NCI-H748 treated with DMSO at 0.1 percent for 48 hours (cell line): ENCODE results near the gene EXOSC10.
"Not testable (repeated sequence)": the region's sequence is repeated elsewhere in the genome, so short reads cannot be mapped to it uniquely, and the experiment has no call there.

Source experiments
- DNase-seq: peaks from one replicate; lab custom pipeline; 2025; lab: John Stamatoyannopoulos, UW

The EXOSC10 gene

DNA sequence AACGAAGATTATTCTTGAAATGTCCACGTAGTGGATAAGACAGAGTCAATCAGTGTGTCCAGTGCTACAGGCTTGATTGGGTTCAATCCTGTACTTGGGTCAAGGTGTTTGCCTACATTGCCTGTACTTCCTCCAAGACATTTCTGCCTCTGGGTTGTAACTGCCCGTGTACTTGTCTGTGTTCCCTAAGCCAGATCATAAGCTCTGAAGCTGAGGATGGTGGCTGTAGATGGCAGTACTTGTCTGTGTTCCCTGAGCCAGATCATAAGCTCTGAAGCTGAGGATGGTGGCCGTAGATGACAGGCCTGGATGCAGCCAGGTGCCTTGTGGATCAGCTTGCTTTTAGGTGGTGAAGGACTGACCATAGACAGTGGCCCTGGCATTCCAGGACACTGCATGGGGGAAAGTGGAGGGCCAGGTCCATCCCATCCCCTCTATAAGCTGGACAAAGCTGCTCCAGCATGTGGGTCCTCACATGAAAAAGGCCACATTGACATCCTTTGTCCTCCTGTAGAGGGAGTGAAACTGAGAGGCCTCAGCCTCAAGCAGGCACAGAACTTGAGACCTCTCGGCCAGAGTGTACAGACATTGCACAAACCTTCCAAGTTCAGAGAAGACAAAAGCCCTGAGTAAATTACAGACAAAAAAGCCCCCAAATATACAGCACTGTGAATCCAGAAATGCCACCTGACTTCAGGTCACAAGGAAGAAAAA is 37.9 kb downstream of the EXOSC10 start:
- DNase-seq = no peak

DNA sequence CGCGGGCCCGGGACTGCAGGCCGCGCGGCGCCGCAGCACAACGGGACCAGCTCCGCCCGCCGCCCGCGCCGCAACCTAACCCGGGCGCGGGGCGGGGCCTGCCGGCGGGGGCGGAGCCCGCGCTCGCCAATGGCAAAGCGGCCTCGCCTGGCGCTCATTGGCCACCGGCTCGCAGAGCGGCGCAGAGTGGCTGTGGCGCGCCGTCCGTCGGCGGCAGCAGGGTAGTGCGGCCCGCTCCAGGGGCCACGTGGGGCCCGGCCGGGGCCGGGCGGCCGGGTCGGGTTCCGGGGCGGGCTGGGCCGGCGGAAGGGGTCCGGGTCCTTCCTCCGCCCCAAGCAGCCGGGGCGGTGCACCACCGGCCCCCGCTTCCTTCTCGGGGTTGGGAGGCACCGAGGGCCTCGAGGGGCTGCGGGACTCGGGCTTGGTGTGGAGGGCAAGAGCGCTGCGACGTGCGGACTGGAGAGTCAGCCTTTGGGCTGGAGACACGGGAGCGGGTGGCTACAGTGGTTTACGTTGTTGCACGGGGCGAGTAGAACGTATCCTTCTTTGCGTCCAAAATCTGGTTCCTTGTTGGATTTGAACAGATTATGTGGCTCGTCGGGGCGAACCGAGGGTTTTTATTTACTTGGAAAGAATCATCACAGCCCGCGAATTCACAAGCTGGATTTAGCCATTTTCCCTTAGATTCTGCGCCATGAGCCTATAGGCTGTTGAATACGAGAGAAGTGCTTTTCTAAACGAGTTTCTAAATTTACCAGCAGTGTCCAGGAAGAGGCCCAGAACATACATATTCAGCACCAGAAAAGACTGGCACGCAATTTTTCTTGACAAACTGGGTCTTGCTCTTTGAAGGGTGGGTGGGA is 39.5 kb downstream of the EXOSC10 start, which contains the start of gene SRM:
TSS of gene SRM (minus strand) at position 51 of the 863 bp plus-strand sequence. CDS start 75 bp downstream, outside the sequence.
- DNase-seq = peak; percentile 55

DNA sequence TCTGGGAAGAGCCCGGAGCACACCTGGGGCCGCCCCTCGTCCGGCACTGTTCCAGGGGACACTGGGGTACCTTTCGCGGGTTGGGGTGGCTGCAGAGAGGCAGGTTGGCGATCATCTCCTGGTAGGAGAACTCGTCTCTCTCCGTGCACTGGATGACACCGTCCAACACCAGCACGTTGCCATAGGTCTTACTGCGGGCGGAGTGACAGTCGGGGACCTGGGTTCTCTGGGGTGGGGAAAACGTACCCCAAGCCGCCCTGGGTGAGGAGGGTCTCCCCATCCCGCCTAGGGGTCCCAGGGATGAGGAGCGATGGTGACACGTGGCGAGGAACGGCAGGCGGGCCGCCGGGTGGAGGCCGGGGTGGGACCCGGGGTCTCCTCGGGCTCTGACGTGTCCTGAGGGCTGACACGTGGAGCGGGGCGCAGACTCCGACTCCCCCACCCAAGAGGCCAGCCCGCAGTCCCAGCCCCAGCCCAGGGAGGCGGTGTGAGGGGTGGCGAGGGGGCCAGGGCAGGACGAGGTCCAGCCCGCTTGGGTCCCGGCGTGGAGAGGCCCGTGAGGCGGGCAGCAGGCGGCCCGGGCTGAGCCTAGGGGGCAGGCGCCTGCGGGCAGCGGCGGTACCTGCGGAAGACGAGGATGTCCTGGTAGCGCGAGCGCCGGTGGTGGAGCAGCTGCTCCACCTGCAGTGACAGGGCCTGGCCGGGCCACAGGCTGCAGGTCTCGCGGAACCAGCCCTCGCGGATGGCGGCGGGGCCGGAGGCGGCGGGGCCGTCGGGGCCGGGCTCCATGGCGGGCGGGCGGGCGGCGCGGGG is 40.3 kb downstream of the EXOSC10 start:
- no peak for DNase-seq

DNA sequence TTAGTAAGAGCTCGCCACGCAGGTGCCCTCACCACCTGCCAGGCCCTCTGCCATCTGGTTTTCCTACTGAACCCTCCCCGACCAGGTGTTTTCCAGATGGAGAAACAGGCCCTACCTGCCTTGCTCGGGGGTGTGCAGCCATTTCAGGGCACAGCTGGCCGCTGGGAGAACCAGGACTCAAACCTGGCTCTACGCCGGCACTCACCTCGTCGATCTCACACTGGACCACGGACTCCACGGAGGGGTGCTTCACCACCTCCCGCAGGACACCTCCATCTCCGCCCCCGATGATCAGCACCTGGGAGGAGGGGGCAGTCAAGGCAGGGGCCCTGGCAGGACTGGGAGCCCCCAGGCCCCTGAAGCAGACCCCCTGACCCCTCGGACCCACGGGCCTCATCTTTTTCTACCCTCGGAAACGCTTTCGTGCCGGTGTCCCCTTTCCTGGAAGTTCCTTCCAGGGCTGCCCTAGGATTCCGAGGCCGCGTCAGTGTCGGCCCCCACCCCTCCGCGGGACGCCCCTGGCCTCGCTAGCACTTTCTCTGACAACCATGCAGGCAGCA is 41.0 kb downstream of the EXOSC10 start:
- DNase-seq = no peak

DNA sequence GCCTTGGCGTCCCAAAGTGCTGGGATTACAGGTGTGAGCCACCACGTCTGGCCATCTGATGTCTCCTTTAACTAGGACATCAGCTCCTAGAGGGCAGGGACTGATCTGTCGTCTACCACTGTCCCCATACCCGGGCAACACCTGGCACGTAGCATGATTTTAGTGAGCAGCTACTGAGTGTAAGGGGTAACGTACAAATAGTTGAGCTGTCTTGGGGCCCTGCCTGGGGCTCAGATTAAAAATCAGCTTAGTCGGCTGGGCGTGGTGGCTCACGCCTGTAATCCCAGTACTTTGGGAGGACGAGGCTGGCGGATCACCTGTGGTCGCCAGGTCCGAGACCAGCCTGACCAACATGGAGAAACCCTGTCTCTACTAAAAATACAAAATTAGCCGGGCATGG is 41.6 kb downstream of the EXOSC10 start:
- no peak for DNase-seq

DNA sequence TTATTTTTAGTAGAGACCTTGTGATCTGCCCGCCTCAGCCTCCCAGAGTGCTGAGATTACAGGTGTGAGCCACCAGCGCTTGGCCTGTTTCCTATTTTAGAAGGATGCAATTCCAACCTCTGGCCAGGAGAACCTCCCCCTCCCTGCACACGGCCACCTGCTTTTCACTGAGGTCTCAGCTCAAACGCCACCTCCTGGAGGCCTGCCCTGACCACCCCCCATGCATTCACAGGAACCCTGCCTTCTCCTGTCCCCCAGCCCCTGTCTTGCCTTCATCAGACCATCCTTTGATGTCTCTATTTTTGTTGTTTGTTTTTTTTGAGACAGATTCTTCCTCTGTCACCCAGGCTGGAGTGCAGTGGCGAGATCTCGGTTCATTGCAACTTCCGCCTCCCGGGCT is 42.2 kb downstream of the EXOSC10 start:
- no peak for DNase-seq

DNA sequence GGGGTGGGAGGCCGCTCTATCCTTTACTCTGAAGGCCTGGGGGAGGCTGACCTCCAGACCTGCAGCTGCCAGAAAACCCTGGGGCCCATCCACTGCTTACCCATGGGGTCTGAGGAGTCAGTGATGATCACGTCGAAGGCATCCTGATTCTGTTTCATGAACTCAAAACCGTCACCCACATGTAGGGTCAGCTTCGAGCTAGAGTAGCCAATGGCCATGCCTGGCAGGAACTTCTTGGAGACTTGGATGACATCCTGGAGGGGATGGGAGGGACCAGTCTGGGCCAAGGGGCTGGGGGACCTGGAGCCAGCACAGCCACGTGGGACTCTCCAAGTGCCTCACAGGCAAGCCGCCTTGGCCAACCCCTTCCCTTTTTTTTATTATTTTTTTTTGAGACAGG is 43.2 kb downstream of the EXOSC10 start:
- DNase-seq = no peak

DNA sequence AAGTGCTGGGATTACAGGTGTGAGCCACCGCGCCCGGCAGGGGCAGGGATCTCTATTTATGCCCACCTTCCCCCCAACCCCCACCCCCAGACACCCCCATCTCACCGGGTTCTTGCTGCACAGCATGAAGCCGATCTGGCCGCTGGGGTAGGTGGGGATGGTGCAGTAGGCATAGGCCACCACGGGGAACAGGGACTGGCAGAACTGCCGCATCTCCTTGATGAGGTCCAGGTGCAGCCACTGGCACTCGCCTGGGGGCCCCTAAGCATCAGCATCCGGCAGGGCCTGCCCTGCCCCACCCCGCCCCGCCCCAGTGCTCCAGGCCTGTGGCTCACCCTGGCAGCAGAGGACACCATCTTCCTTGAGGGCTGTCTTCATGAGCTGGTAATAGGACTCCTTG is 44.0 kb downstream of the EXOSC10 start:
- no peak for DNase-seq

DNA sequence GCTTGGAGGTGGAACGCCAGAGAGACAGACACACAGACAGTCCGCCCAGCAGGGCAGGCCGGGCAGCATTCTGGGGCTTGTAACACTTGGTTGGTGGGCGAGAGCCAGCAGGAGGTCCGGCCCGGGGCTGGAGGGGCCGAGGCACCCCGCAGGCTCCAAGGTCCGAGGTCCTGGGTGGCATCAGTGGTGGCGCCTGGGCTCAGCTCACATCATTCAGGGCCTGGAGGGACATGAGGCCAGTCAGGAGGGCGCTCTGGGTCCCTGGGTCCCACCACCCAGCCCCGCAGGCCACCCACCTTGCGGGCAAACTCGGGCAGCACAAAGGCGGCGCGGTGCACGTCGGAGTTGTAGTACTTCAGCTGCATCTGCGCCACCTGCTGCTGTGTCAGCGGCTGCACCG is 45.0 kb downstream of the EXOSC10 start:
- no peak for DNase-seq

DNA sequence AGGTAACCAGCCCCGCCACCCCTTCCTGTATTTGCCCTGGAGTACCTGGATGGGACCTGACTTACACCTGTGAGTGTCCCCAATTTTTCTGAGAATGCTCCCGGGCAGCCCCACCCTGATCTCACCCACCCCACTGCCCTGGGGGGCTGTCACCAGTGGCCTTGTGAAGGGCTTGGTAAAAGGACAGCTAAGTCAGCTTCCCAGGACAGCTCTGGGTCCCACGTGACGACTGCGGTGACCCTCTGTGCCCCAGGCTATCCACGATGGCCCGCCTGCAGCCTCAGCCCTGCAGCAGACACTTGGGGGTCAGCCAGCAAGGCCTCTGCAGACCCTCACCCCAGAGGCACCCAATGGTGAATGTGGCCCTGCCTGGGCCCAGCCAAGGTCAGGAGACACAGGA is 45.5 kb downstream of the EXOSC10 start:
- DNase-seq = no peak

DNA sequence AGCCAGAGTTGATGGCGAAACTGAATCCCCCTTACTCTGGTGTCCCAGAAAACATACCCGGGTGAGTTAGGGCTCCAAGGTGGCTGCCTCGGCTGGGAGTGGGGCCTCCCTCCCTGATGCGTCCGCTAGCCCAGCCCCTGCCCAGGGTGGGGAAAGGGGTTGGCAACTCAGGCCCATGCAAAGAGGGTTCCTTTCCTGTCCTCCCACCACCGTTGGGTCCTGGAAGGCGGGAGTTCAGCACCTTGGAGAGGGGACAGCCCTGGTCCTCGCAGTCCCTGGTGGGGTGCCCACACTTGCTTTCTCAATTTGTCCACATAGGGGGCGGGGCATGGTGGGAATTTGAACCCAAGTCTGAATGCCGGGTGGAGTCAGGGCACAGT is 45.9 kb downstream of the EXOSC10 start:
- DNase-seq = no peak

DNA sequence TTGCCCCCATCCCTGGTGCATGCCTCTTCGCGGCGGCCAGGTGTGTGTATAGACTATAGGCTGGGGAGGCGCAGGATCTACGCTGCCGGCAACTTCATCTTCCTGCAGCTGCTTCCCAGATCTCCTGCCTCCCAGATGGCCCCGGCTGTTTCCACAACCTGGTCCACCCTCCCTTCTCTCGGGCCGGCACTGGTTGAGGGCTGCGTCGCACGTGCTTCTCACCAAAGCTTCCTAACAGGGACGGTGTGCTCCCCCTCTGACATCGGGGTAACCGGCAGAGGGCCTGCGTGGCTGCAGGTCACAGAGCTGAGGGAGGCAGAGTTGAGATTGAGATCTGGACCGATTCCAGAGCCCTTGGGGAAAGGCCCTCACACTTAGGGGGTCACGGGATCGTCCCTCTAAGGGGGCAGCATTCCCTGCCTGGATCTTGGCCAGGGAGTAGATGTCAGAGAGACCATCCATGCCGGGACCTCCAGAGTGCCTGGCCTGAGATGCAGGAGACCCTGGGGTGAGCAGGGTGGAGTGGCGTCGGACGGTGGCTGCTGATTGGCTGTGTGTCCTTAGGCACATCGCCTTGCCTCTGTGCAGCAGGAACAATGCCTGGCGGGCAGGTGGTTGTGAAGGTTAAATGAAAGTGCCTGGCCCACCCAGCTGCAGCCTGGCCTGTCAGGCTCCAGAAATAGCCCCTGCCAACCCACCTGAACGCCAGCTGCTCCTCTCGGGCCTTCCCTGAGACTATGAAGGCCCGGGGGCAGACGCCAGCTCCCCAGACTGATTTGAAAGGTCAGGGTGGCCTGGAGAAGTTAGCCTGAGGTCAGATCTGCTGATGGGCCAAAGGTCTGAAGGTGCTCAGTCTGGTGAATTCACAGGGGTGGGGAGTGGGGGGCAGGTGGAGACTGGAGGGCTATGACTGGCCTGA is 46.6 kb downstream of the EXOSC10 start:
- DNase-seq = no peak

DNA sequence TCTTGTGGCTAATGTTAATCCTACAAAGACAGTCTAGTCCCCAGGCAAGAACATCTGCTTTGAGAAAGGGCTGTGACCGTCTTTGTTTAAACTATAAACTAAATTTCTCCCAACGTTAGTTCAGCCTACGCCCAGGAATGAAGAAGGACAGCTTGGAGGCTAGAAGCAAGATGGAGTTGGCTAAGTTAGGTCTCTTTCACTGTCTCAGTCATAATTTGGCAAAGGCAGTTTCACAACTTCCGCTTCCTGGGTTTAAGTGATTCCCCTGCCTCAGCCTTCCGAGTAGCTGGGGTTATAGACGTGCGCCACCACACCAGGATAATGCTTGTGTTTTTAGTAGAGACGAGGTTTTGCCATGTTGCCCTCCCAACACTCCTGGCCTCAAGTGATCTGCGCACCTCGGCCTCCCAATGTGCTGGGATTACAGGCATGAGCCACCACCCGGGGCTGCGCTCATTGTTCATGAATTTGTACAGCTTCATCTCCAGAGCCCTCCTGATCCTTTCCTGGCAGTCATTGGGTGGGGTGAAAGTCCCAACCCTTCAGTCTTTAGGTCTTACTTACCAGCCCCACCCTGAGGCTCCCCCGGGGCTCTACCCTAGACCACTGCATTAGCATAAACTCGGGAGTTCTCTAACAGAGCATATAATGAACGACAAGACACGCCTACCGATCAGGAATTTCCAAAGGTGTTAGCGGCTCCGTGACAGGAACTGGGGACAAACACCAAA is 47.7 kb downstream of the EXOSC10 start:
- no peak for DNase-seq

DNA sequence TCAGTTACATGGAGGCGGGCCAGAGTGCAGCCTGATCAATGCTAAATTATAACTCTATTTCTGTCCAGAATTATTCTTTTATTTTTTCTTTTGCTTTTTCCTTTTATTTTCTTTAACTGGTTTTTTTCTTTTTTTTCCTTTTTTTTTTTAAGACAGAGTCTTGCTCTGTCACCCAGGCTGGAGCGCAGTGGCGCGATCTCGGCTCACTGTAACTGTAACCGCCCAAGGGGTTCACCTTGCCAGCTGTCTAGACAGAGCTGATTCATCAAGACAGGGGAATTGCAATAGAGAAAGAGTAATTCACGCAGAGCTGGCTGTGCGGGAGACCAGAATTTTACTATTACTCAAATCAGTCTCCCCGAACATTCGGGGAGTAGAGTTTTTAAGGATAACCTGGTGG is 48.5 kb downstream of the EXOSC10 start:
- not testable (repeated sequence) for DNase-seq

DNA sequence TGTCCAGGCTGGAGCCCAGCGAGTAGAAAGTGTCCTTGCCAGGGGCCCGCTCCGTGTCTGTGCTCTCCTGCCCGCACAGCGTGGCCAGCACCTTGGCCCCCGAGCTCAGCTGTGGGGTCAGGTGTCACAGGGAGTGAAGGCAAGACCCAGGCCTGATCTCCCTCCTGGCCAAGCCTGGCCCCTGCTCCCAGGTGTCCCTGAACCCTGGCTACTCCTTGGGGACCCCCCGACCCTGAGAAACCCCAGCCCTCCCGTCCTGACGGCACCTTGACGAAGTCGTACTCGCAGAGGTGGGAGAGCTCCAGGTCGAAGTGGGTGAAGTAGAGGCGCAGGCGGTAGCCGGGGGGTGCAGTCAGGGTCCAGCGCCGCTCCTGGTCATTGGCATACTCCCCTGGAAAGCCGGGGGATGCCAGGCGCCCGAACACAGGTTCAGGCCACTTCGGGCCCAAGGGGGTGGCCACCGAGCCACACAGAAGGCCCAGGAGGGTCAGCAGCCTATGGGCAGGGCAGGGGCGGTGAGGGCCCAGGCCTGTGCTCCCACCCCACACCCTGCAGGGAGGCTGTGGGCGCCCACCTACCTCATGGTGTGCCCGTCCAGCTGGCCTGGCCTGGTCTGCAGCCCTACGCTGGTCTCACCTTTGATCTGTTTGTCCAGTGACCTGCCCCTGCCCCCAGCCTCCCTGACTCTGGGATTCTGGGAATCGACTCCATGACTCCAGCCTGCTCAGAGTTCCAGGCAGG is 52.9 kb downstream of the EXOSC10 start, which contains the start of gene MASP2:
TSS of gene MASP2 (minus strand) at position 615 of the 741 bp plus-strand sequence. CDS start at position 583, 32 bp downstream.
- no peak for DNase-seq

DNA sequence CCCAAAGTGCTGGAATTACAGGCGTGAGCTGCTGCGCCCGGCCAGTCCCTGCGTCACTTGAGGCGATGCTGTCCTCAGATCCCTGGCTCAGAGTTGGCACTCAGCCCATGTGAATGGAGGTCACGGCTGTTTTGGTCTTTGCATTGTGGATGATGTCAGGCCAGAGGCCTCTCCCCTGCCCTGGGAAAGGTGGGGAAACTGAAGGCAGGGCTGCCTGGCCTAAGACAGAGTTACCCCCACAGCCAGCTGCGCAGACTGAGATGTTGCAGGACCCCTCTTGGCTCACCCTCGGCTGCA is 53.5 kb downstream of the EXOSC10 start:
- no peak for DNase-seq

DNA sequence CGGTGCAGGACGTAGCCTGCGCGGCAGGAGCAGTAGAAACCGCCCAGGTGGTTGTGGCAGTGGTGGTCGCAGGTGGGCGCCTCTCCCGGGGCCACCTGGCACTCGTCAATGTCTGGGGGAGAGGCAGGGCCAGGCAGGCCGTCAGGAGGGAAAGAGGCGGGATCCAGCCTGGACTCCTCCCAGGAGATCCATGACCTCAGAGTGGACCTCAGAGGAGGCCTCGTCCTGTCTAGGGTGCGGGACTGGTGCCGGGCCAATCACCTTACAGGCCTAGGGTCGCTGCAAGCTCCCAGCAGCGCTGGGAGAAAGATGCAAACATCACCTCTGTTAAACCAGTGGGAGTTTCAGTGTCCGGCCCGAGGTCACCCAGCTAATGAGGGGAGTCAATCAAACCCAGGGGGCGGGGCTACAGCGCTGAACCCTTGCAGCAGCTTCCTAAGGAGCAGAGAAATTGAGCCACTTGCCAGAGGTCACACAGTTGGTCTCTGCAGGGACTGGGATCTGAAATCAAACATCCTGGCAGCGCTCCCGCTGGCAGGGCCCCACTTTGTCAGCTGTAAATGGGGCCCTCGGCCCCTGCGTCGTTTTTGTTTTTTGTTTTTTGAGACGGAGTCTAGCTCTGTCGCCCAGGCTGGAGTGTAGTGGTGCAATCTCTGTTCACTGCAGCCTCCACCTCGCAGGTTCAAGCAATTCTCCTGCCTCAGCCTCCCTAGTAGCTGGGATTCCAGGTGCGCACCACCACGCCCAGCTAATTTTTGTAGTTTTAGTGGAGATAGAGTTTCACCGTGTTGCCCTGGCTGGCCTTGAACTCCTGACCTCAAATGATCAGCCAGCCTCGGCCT is 54.0 kb downstream of the EXOSC10 start:
- DNase-seq = no peak

DNA sequence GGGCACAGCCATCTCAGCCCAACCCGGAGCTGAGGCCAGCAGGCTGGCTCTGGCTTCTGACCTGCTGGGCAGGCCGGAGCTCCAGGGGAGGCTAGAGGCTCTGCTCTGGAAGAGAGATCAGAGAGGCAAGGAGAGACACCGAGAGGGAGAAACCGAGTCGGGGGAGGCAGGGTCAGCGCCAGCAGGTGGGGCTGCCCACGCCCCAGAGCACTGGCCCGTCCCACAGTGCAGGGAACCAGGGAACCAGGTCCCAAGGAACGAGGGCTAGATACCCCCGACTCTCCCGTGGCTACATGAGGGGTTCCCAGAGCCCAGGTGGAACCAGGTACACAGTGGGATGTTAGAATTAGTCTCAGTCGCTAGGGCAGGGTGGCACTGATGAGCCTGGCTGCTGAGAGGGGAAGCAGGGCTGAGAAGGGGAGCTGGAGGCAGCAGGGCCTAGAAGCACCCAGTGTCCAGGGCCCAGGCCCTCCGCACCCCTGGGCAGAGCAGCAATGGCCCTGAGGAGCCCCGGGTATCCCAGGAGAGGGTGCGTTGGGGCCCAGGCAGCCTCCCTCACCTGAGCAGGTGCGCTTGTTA is 54.7 kb downstream of the EXOSC10 start:
- DNase-seq = no peak
